MM.1S (cell line): Measurements from ENCODE around the gene STON2.

ENCODE experiments used
- DNase-seq: peaks from one replicate; pipeline ENCODE4 v3.0.0-alpha.2; 2015
- H2AFZ ChIP-seq: fragments of 300-600 bp; sonication (generic); 2 replicates; pipeline ENCODE4 v1.6.0; 2016; ENCODE audit warnings: antibody characterized with exemption, low read length
- H3F3A ChIP-seq: fragments of 300-600 bp; sonication (generic); 2 replicates; pipeline ENCODE4 v1.6.1; 2016; ENCODE audit warnings: mild to moderate bottlenecking, antibody characterized with exemption, low read length, moderate library complexity, mixed read lengths; ENCODE audit not compliant: insufficient read depth
- H3K27ac ChIP-seq: fragments of 300-600 bp; sonication (generic); 2 replicates; pipeline ENCODE4 v1.5.1; 2016; ENCODE audit warnings: mild to moderate bottlenecking, low read length
- H3K27me3 ChIP-seq: fragments of 300-600 bp; sonication (generic); replicated peaks from 2 replicates; pipeline ENCODE4 v1.6.0; 2016; ENCODE audit warnings: low read length; ENCODE audit not compliant: insufficient read depth
- H3K36me3 ChIP-seq: fragments of 300-600 bp; sonication (generic); replicated peaks from 2 replicates; pipeline ENCODE4 v1.6.1; 2016; ENCODE audit warnings: mild to moderate bottlenecking, low read length, mixed read lengths; ENCODE audit not compliant: insufficient read depth
- H3K4me1 ChIP-seq: fragments of 300-600 bp; sonication (generic); 2 replicates; pipeline ENCODE4 v1.6.1; 2016; ENCODE audit warnings: low read length, mixed read lengths
- H3K4me2 ChIP-seq: fragments of 300-600 bp; sonication (generic); 2 replicates; pipeline ENCODE4 v1.6.0; 2016; ENCODE audit warnings: low read depth, low read length
- H3K4me3 ChIP-seq: fragments of 300-600 bp; sonication (generic); 2 replicates; pipeline ENCODE4 v1.5.1; 2016; ENCODE audit warnings: low read length, mixed read lengths
- H3K79me2 ChIP-seq: fragments of 300-600 bp; sonication (generic); 2 replicates; pipeline ENCODE4 v1.6.1; 2016; ENCODE audit warnings: mixed run types, low read length, mixed read lengths
- H3K9ac ChIP-seq: fragments of 300-600 bp; sonication (generic); 2 replicates; pipeline ENCODE4 v1.6.1; 2016; ENCODE audit warnings: low read length, mixed read lengths
- H3K9me2 ChIP-seq: fragments of 300-600 bp; sonication (generic); replicated peaks from 2 replicates; pipeline ENCODE4 v1.6.1; 2016; ENCODE audit warnings: mild to moderate bottlenecking, low read length, mixed read lengths; ENCODE audit not compliant: insufficient read depth
- H3K9me3 ChIP-seq: fragments of 300-600 bp; sonication (generic); replicated peaks from 2 replicates; pipeline ENCODE4 v1.6.1; 2016; ENCODE audit warnings: mild to moderate bottlenecking, low read length, mixed read lengths; ENCODE audit not compliant: insufficient read depth
- H4K20me1 ChIP-seq: fragments of 300-600 bp; sonication (generic); 2 replicates; pipeline ENCODE4 v1.6.1; 2016; ENCODE audit warnings: mild to moderate bottlenecking, low read length, moderate library complexity, mixed read lengths; ENCODE audit not compliant: insufficient read depth
- CTCF ChIP-seq: fragments of 300-600 bp; sonication (generic); IDR thresholded peaks from 2 replicates; pipeline ENCODE4 v1.5.1; 2016; ENCODE audit warnings: antibody characterized with exemption, low read length, mixed read lengths
- EZH2 ChIP-seq: fragments of 300-600 bp; sonication (generic); optimal IDR thresholded peaks from 2 replicates; pipeline ENCODE3; 2017; ENCODE audit warnings: low read depth, mild to moderate bottlenecking, antibody characterized with exemption, low read length, mixed read lengths
- EZH2phosphoT487 ChIP-seq: fragments of 300-600 bp; sonication (generic); IDR thresholded peaks from 2 replicates; pipeline ENCODE4 v1.6.1; 2018; ENCODE audit warnings: antibody characterized with exemption, low read length

The STON2 gene

GRCh38 chr14:81440041-81440440, 39.9 kb upstream of the STON2 start:
- H2AFZ ChIP-seq = no peak overlapping the region
- no peak for DNase-seq
- TF ChIP-seq CTCF = no peak
- TF ChIP-seq EZH2phosphoT487 = no peak
- no peak for TF ChIP-seq EZH2
- H3K36me3 ChIP-seq = no peaks in the 10 kb centered on the region
- H3K4me2 ChIP-seq = no peak overlapping the region
- H3K9ac ChIP-seq = no peak overlapping the region
- no peaks in the 10 kb centered on the region for H3K9me3 ChIP-seq
- H3K4me3 ChIP-seq = no peak overlapping the region
- H3F3A ChIP-seq = no peaks in the 10 kb centered on the region
- no peak overlapping the region for H3K27ac ChIP-seq
- H3K79me2 ChIP-seq = peaks cover 3% of the 10 kb centered on the region; the same call in 1 of the 2 replicates
- H3K27me3 ChIP-seq = no peaks in the 10 kb centered on the region
- no peaks in the 10 kb centered on the region for H3K9me2 ChIP-seq
- H4K20me1 ChIP-seq = no peaks in the 10 kb centered on the region
- 0 out of 2 replicates have a peak, but pooled peaks cover 3% of the 10 kb centered on the region for H3K4me1 ChIP-seq

GRCh38 chr14:81437244-81437643, 37.1 kb upstream of the STON2 start:
- H3K9me2 ChIP-seq = no peaks in the 10 kb centered on the region
- H3K9me3 ChIP-seq = no peaks in the 10 kb centered on the region
- TF ChIP-seq CTCF = no peak
- no peak for TF ChIP-seq EZH2phosphoT487
- TF ChIP-seq EZH2 = no peak
- H3K9ac ChIP-seq = no peak overlapping the region
- H4K20me1 ChIP-seq = no peaks in the 10 kb centered on the region
- H3K36me3 ChIP-seq = no peaks in the 10 kb centered on the region
- no peaks in the 10 kb centered on the region for H3F3A ChIP-seq
- no peak overlapping the region for H3K4me3 ChIP-seq
- H3K79me2 ChIP-seq = peaks cover 3% of the 10 kb centered on the region; the same call in 1 of the 2 replicates
- H3K27ac ChIP-seq = no peak overlapping the region
- H2AFZ ChIP-seq = no peak overlapping the region
- DNase-seq = no peak
- H3K4me2 ChIP-seq = no peak overlapping the region
- no peaks in the 10 kb centered on the region for H3K27me3 ChIP-seq
- 0 out of 2 replicates have a peak, but pooled peaks cover 3% of the 10 kb centered on the region for H3K4me1 ChIP-seq

- peak overlapping the region; percentile 82 for H3K4me2 ChIP-seq
- H3K79me2 ChIP-seq = peaks cover 3% of the 10 kb centered on the region; the same call in 1 of the 2 replicates
- H3K9ac ChIP-seq = no peak overlapping the region
- no peaks in the 10 kb centered on the region for H3K9me2 ChIP-seq
- H3K9me3 ChIP-seq = no peaks in the 10 kb centered on the region
- peak; percentile 54 for DNase-seq
- H3K4me1 ChIP-seq = 0 out of 2 replicates have a peak, but pooled peaks cover 3% of the 10 kb centered on the region
- no peak overlapping the region for H3K27ac ChIP-seq
- H3F3A ChIP-seq = no peaks in the 10 kb centered on the region
- peak overlapping the region; percentile 56 for H2AFZ ChIP-seq
- no peaks in the 10 kb centered on the region for H3K36me3 ChIP-seq
- no peaks in the 10 kb centered on the region for H3K27me3 ChIP-seq
- H3K4me3 ChIP-seq = peak overlapping the region; percentile 44; the same call in 1 of the 2 replicates
- TF ChIP-seq CTCF = no peak
- no peak for TF ChIP-seq EZH2
- no peak for TF ChIP-seq EZH2phosphoT487
- no peaks in the 10 kb centered on the region for H4K20me1 ChIP-seq
These were observed 36.4 kb upstream of the STON2 start for GRCh38 chr14:81436296-81437138.
